ENCODE data around the gene HIRA. TPM values are rescaled to one million over a fixed set of nuclear protein-coding genes. Genes with fewer than 3 reads are reported as not detected.

Gene HIRA
- total and polyA plus RNA-seq, 9 of the 15 experiments (the other 6 are each of a cell fraction or from before 2014, with no cell fraction given), result 0.96 to 132 (median 58.4) TPM

DNA sequence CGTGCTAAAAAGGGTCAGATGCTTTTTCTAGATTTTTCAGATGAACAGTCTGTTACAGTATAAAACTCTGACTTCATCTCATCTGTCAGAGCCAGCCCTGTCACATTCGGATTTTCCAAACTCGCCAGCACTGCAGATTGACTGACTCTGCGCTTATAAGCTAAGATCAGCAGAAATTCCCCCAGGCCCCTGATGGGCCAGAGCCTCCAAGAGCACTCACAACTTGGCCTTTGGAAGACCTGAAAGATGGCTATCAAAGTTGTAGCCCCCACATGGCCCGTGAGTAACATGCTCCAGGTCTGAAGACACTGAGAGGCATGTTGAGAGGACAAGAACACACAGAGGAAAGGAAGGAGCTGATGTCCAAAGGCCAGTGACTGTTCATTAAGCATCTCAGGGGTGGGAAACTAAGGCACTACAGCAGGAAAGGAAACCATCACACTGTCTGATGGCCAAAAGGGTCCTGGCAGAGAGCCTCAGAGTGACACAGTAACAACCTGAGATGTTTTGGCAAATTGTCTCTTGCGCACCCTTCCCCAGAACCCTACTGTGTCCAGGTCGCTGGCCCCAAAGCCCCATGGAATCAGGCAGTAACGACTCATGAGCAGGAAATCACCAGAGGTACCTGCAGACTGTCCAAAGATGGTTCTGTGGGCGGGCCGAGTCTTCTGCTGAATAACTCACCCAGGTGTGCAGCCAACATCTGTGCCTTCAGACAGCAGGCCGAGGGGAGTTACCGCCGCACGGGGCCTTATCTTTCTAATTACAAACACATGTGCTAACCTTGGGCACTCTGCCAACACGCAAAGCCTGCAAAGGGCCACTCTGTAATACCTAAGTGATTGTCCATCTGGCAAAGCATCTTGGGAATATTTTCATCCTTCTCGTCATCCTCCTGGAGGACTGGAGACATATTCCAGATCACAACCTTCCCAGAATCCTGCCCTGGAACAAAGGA lies 23.6 kb downstream of the HIRA start (continued):
- TF ChIP-seq, protein P1, sequence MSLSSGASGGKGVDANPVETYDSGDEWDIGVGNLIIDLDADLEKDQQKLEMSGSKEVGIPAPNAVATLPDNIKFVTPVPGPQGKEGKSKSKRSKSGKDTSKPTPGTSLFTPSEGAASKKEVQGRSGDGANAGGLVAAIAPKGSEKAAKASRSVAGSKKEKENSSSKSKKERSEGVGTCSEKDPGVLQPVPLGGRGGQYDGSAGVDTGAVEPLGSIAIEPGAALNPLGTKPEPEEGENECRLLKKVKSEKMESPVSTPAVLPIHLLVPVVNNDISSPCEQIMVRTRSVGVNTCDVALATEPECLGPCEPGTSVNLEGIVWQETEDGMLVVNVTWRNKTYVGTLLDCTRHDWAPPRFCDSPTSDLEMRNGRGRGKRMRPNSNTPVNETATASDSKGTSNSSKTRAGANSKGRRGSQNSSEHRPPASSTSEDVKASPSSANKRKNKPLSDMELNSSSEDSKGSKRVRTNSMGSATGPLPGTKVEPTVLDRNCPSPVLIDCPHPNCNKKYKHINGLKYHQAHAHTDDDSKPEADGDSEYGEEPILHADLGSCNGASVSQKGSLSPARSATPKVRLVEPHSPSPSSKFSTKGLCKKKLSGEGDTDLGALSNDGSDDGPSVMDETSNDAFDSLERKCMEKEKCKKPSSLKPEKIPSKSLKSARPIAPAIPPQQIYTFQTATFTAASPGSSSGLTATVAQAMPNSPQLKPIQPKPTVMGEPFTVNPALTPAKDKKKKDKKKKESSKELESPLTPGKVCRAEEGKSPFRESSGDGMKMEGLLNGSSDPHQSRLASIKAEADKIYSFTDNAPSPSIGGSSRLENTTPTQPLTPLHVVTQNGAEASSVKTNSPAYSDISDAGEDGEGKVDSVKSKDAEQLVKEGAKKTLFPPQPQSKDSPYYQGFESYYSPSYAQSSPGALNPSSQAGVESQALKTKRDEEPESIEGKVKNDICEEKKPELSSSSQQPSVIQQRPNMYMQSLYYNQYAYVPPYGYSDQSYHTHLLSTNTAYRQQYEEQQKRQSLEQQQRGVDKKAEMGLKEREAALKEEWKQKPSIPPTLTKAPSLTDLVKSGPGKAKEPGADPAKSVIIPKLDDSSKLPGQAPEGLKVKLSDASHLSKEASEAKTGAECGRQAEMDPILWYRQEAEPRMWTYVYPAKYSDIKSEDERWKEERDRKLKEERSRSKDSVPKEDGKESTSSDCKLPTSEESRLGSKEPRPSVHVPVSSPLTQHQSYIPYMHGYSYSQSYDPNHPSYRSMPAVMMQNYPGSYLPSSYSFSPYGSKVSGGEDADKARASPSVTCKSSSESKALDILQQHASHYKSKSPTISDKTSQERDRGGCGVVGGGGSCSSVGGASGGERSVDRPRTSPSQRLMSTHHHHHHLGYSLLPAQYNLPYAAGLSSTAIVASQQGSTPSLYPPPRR (CRISPR knock-in tag; IDR thresholded peaks at IDR 0.05; ENCODE audit: borderline replicate concordance), result 0 out of 2 replicates have a peak, but pooled peaks have one; percentile 51
- TF ChIP-seq, protein P2, sequence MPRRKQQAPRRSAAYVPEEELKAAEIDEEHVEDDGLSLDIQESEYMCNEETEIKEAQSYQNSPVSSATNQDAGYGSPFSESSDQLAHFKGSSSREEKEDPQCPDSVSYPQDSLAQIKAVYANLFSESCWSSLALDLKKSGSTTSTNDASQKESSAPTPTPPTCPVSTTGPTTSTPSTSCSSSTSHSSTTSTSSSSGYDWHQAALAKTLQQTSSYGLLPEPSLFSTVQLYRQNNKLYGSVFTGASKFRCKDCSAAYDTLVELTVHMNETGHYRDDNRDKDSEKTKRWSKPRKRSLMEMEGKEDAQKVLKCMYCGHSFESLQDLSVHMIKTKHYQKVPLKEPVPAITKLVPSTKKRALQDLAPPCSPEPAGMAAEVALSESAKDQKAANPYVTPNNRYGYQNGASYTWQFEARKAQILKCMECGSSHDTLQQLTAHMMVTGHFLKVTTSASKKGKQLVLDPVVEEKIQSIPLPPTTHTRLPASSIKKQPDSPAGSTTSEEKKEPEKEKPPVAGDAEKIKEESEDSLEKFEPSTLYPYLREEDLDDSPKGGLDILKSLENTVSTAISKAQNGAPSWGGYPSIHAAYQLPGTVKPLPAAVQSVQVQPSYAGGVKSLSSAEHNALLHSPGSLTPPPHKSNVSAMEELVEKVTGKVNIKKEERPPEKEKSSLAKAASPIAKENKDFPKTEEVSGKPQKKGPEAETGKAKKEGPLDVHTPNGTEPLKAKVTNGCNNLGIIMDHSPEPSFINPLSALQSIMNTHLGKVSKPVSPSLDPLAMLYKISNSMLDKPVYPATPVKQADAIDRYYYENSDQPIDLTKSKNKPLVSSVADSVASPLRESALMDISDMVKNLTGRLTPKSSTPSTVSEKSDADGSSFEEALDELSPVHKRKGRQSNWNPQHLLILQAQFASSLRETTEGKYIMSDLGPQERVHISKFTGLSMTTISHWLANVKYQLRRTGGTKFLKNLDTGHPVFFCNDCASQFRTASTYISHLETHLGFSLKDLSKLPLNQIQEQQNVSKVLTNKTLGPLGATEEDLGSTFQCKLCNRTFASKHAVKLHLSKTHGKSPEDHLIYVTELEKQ (CRISPR knock-in tag; IDR thresholded peaks at IDR 0.05), result 0 out of 2 replicates have a peak, but pooled peaks have one; percentile 26
- TF ChIP-seq KLF6 (CRISPR knock-in tag; IDR thresholded peaks at IDR 0.05; ENCODE audit: borderline replicate concordance), result no peak
- TF ChIP-seq, protein P3, sequence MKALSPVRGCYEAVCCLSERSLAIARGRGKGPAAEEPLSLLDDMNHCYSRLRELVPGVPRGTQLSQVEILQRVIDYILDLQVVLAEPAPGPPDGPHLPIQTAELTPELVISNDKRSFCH (CRISPR knock-in tag; IDR thresholded peaks at IDR 0.05), result no peak
- TF ChIP-seq, protein P3 (tag; IDR thresholded peaks at IDR 0.05), result no peak
- no peak for TF ChIP-seq NELFE (IDR thresholded peaks at IDR 0.05; ENCODE audit: insufficient read depth, insufficient read length)
- no peak for TF ChIP-seq TAF9B (IDR thresholded peaks at IDR 0.05; ENCODE audit: partially characterized antibody)
- no peak for TF ChIP-seq BRCA1 (IDR thresholded peaks at IDR 0.05)
- no peak for TF ChIP-seq BRCA1 (CRISPR knock-in tag; IDR thresholded peaks at IDR 0.05)
- peak; percentile 80; the same call in 1 of the 2 replicates for TF ChIP-seq ZNF175 (CRISPR knock-in tag; IDR thresholded peaks at IDR 0.05; ENCODE audit: low read depth)
- TF ChIP-seq, protein P4, sequence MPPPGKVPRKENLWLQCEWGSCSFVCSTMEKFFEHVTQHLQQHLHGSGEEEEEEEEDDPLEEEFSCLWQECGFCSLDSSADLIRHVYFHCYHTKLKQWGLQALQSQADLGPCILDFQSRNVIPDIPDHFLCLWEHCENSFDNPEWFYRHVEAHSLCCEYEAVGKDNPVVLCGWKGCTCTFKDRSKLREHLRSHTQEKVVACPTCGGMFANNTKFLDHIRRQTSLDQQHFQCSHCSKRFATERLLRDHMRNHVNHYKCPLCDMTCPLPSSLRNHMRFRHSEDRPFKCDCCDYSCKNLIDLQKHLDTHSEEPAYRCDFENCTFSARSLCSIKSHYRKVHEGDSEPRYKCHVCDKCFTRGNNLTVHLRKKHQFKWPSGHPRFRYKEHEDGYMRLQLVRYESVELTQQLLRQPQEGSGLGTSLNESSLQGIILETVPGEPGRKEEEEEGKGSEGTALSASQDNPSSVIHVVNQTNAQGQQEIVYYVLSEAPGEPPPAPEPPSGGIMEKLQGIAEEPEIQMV (tag; conservative IDR thresholded peaks at IDR 0.05; ENCODE audit: low read depth), result no peak
- TF ChIP-seq SRSF9 (IDR thresholded peaks at IDR 0.05; ENCODE audit: borderline replicate concordance, low read depth, low read length), result no peak
- peak; percentile 91 for TF ChIP-seq MTA2 (IDR thresholded peaks at IDR 0.05; ENCODE audit: low read depth)
- TF ChIP-seq, protein P5, sequence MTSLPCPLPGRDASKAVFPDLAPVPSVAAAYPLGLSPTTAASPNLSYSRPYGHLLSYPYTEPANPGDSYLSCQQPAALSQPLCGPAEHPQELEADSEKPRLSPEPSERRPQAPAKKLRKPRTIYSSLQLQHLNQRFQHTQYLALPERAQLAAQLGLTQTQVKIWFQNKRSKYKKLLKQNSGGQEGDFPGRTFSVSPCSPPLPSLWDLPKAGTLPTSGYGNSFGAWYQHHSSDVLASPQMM (CRISPR knock-in tag; IDR thresholded peaks at IDR 0.05), result no peak
